NK-92 treated with Interleukin-12 subunit alpha and Interleukin-12 subunit beta, amount 100 ng/mL, for 24 hours (cell line): Measurements from ENCODE around the gene C1QB.
"Not testable (repeated sequence)": the region's sequence is repeated elsewhere in the genome, so short reads cannot be mapped to it uniquely, and the experiment has no call there.

ENCODE experiments used
- DNase-seq: peaks from one replicate; lab custom pipeline; 2025; lab: John Stamatoyannopoulos, UW

Gene C1QB

GRCh38 chr1:22662986-22663408 lies 10.0 kb downstream of the C1QB start:
- no peak for DNase-seq

DNA sequence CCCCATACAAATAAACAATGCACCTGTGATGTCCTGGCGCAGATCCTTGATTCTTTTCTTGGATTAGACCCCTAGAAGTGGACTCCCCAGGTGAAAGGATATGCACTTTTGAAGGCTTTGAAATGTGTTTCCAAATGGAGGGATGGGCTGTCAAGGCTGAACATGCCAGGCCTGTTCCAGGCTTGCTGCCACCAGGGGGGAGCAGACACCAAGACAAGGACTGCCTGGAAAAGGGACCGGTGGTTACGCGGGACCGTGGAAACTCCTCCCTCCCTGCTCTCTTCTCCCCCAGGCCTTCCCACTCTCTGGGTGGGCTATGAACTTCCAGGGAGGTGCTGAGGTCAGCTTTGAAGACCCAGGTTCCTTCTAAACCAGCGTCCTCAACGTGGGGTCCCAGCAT lies 12.7 kb downstream of the C1QB start:
- no peak for DNase-seq

- DNase-seq: no peak
Measured at GRCh38 chr1:22666412-22666811, 13.4 kb downstream of the C1QB start.

- DNase-seq: not testable (repeated sequence)
Measured at GRCh38 chr1:22668840-22669239, 15.8 kb downstream of the C1QB start.

- no peak for DNase-seq
Measured at GRCh38 chr1:22670352-22670975, 17.4 kb downstream of the C1QB start.

DNA sequence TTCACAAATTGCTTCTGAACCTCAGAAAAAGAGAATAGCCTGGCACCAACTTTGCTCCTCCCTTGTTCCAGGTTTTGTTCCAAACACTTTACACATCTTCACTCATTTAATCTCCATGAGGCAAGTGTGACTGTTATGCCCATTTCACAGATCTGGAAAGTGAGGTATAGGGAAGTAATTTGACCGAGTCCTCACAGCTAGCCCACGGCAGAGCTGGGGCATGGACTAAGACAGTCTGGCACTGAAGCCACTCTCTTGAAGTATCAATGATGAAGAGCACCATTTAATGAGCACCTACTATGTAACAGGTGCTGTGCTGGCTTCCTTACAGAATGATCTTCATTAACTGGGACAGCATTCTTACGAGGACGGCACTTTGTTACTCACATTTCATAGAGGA lies 19.0 kb downstream of the C1QB start:
- DNase-seq: no peak

- no peak for DNase-seq
Measured at GRCh38 chr1:22673486-22674409, 20.7 kb downstream of the C1QB start.

DNA sequence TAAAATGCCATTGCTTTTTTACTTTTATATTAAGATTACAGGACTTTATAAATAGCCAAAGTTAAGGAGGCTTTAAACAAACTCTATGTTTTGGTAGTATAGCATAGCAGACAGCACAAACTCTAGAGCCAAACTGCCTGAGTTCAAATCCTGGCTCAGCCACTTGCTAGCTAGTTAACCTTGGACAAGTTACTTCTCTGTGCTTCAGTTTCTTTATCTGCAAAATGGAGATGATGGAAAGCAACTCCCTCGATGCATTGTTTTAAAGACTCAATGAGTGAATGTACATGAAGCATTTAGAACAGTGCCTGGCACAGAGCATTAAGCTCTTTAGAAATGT lies 21.3 kb downstream of the C1QB start:
- DNase-seq: no peak

DNA sequence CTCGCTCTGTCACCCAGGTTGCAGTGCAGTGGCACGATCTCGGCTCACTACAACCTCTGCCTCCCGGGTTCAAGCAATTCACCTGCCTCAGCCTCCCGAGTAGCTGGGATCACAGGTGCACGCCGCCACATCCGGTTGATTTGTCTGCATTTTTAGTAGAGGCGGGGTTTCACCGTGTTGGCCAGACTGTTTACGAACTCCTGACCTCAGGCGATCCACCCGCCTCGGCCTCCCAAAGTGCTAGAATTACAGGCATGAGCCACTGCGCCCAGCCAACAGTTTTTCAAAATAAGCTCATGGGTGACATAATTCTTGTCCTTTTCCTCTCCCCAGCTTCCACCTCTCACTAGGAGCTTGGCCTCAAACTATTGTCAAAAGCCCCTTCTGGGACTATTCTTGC lies 23.1 kb downstream of the C1QB start:
- DNase-seq: not testable (repeated sequence)

GRCh38 chr1:22676916-22677583 lies 24.0 kb downstream of the C1QB start:
- no peak for DNase-seq

- DNase-seq: no peak
Measured at GRCh38 chr1:22677931-22678896, 25.2 kb downstream of the C1QB start.

GRCh38 chr1:22680726-22681125 lies 27.7 kb downstream of the C1QB start:
- no peak for DNase-seq

- no peak for DNase-seq
Measured at GRCh38 chr1:22681556-22682276, 28.7 kb downstream of the C1QB start.

DNA sequence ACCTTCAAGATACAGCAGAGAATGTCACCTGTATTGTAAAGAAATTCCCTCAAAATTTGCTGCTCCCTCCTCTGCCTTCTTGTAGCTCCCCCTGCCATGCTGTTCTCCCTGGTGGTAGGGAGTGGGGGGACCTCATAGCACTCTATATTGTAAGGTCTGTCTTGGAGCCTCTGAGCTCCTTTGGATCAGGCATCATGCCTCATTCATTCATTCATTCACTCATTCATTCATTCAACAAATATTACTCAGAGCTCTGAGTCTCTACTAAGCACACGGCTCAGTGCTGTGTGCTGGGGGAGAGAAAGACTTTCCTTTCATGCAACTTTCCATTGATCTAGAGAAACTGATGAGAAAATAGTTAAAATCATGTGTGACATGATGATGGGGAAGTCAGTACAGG lies 30.5 kb downstream of the C1QB start:
- no peak for DNase-seq

DNA sequence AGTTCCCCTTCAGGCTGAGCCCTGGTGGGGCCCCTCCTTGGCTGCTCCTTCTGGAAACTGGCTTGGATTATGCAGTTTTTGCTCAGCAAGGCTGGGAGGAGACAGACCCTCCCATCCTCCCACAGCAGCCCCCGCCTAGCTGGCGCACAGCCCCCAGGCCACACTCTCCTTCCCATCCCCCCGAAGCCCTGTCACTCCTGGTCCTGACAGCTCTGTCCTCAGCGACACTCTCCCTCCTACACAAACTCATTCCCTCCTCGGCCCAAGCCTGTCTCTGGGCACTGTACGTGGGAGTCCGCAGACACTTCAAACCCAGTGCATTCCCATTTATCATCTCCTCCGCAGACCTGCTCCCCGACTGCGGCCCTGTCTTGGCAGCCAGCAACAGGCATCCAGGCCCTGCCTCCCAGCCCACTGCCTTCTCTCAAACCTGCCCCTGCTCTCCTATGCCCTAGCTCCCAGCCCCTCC lies 32.6 kb downstream of the C1QB start:
- no peak for DNase-seq

- DNase-seq: no peak
Measured at GRCh38 chr1:22687191-22687590, 34.2 kb downstream of the C1QB start.

DNA sequence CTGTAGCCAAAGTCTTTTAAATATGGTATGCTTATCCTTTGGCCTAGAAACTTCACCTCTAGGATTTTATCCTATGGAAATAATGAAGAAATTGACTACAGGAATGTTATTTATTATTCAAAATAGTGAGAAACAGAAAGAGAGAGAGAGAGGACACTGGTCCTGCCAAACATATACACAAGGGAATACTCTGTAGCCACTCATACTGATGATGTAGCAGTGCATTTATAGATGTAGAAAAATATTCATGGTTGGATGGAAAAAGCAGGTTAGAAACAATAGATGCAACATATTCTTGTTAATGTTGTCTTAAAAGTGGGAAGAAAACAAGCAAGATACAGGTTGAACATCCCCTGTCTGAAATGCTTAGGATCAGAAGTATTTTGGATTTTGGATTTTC lies 35.4 kb downstream of the C1QB start:
- no peak for DNase-seq

- no peak for DNase-seq
Measured at GRCh38 chr1:22689505-22689904, 36.5 kb downstream of the C1QB start.

DNA sequence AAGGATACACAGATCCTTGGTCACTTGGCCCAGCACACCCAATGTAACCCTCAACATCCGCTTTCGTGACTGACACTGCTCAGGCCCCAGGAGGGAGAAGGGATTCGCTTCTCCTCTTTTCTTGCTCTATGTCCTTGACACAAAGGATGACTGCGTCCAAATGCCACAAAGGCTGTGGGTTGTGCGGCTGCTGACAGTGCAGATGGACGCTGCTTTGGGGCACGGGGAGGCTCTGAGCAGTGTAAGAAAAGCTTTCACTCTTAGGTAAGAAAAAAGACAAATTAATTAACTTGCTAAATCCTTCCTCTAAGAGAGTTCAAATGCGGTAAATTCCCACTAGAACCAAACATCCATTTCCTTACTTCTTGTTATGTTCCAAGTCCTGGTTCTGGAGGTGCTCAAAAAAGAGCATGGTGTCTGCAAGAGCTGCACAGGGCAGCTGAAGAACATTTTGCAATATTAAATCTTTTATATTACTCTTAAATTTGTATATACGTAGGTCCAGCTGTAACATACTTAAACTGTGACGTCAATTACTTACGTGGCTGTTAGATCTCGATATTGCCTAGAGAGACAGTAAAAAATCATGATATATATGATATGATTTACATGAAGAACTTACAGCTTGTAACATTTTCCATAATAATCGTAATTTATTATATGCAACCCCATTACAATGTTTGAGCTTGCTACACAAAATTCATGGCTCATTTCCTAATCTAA lies 38.2 kb downstream of the C1QB start:
- no peak for DNase-seq

DNA sequence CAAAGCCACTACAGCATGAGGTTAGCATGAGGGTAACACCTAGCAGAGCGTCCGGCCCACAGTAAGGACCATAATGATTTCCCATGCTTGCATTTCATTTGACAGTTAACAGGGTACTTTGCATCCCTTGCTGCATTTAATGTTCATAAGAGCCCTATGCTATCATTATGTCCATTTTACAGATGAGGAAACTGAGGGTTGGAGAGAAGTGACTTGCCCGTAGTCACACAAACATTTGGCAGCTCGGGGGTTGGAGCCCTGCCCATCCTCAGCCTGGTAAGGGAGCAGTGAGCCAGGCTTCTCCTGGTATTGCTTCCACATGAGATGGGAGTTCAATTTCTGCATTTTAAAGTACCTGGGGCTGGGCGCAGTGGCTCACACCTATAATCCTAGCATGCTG lies 41.1 kb downstream of the C1QB start:
- DNase-seq: no peak
